PC-9 (cell line): ENCODE data around the gene PRRX1.

Experiments used
- CTCF ChIP-seq: fragments of 200-600 bp; sonication (generic); conservative IDR thresholded peaks from 2 replicates; pipeline ENCODE4 v1.6.1; 2017; ENCODE audit warnings: mixed run types, antibody characterized with exemption, mild to moderate bottlenecking, moderate library complexity
- EZH2 ChIP-seq: fragments of 200-600 bp; sonication (generic); IDR thresholded peaks from 2 replicates; pipeline ENCODE4 v1.8.0; 2017; ENCODE audit warnings: antibody characterized with exemption, low read depth

- no peak for TF ChIP-seq CTCF
- no peak for TF ChIP-seq EZH2
These were observed 32.1 kb downstream of the PRRX1 start for GRCh38 chr1:170695955-170696590.
